Spinal cord (tissue), 10 donors: ENCODE data around the gene CD14. TPM values are rescaled to one million over a fixed set of nuclear protein-coding genes. Genes with fewer than 3 reads are reported as not detected.
"Not testable (repeated sequence)": the region's sequence is repeated elsewhere in the genome, so short reads cannot be mapped to it uniquely, and the experiment has no call there.

Experiments used
- DNase-seq, 6 donors: peaks; one replicate each; pipeline versions ENCODE4 v3.0.0 to v3.0.0-alpha.2; 2013 to 2015; ENCODE audit warnings: low spot score in 6 of 6, low read depth in 4 of 6
- H3K27ac ChIP-seq: one replicate; pipeline ENCODE4 v1.5.1; 2013; ENCODE audit warnings: low read depth, low read length, control low read depth
- H3K27me3 ChIP-seq: one replicate; pipeline ENCODE4 v1.6.1; 2013; ENCODE audit warnings: low read length; ENCODE audit not compliant: control insufficient read depth, insufficient read depth
- H3K36me3 ChIP-seq: one replicate; pipeline ENCODE4 v1.6.1; 2013; ENCODE audit warnings: low read length; ENCODE audit not compliant: control insufficient read depth, insufficient read depth
- H3K4me1 ChIP-seq: one replicate; pipeline ENCODE4 v1.6.1; 2013; ENCODE audit warnings: low read length; ENCODE audit not compliant: control insufficient read depth, insufficient read depth
- H3K4me3 ChIP-seq: one replicate; pipeline ENCODE4 v1.5.1; 2013; ENCODE audit warnings: low read depth, low read length, control low read depth
- H3K9me3 ChIP-seq: one replicate; pipeline ENCODE4 v1.6.1; 2013; ENCODE audit warnings: low read length; ENCODE audit not compliant: control insufficient read depth, insufficient read depth
- WGBS: methylation state at CpG from one replicate; pipeline ENCODE4 v1.1.5; 2013; ENCODE audit warnings: missing lambda C conversion rate; ENCODE audit not compliant: insufficient coverage; 5-methylcytosine and 5-hydroxymethylcytosine counted together
- long read RNA-seq, 4 donors: transcript quantifications; one replicate each; lab custom pipeline, GENCODE V29; 2026
- polyA plus RNA-seq, 2 donors: library from polyadenylated mRNA; unstranded; fragments of 120-200 nt; gene quantifications; one replicate each; pipeline ENCODE4 v1.2.1, GENCODE V29; 2013; ENCODE audit not compliant: insufficient read length in 2 of 2
- total RNA-seq, 2 donors: library from RNA; depleted of rRNA in 1 of 2; stranded (reverse); fragments of 120-200 nt in 1 of 2; fragments of >200 nt in 1 of 2; gene quantifications; one replicate each; pipeline versions ENCODE4 v1.2.3 to v1.2.4, GENCODE V29; 2013 to 2014
- donor health status: healthy.

CD14 gene
- 10 to 100 TPM; 38.3 to 42.4 TPM for total RNA-seq
- 10 to 100 TPM in 1 of 2 donors, 1 to 10 TPM in 1; 7.9 to 11.3 TPM for polyA plus RNA-seq
- long read RNA-seq, donor 1, partial matches to known transcripts: 0 of 2 reads
- long read RNA-seq, donor 1, other reads (novel, unspliced or antisense): 0 of 2 reads
- long read RNA-seq, donor 2, partial matches to known transcripts: 0 of 1 reads
- long read RNA-seq, donor 2, other reads (novel, unspliced or antisense): 0 of 1 reads
- long read RNA-seq, donor 3, partial matches to known transcripts: 0 of 1 reads
- long read RNA-seq, donor 3, other reads (novel, unspliced or antisense): 0 of 1 reads
- long read RNA-seq, donor 4, transcript CD14-201 (2 exons, 1,886 nt): major isoform, 24 of 24 reads
- long read RNA-seq, donor 4, partial matches to known transcripts: 0 of 24 reads
- long read RNA-seq, donor 4, other reads (novel, unspliced or antisense): 0 of 24 reads

DNA sequence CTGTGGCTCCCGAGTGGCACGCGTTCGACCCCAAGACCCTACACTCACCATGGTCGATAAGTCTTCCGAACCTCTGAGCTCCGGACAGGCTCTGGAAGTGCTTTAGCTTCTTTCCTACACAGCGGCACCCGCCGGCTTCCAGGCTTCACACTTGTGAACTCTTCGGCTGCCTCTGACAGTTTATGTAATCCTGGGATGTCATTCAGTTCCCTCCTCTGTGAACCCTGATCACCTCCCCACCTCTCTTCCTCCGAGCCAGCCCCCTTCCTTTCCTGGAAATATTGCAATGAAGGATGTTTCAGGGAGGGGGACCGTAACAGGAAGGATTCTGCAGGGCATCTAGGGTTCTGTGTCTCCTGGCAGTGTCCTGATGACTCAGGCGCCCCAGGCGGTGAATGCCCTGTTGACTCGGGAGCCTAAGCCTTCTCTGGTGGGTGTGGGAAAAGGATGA is at the start of gene CD14:
TSS of gene CD14 (minus strand) at position 155 of the 451 bp plus-strand sequence. CDS start at position 51, 104 bp downstream.
- no peaks in the 10 kb centered on the region for H3K36me3 ChIP-seq
- WGBS: 3% methylated on average over 11 of the region's 16 CpGs
- peak within 1 kb of the TSS; percentile 42 for H3K27ac ChIP-seq
- H3K27me3 ChIP-seq: peaks cover 31% of the 10 kb centered on the region
- peaks cover 3% of the 10 kb centered on the region for H3K9me3 ChIP-seq
- H3K4me1 ChIP-seq: peaks cover 17% of the 10 kb centered on the region
- DNase-seq: peak in 2 of 6 donors; percentile 36 to 47
- peak within 1 kb of the TSS; percentile 43 for H3K4me3 ChIP-seq

DNA sequence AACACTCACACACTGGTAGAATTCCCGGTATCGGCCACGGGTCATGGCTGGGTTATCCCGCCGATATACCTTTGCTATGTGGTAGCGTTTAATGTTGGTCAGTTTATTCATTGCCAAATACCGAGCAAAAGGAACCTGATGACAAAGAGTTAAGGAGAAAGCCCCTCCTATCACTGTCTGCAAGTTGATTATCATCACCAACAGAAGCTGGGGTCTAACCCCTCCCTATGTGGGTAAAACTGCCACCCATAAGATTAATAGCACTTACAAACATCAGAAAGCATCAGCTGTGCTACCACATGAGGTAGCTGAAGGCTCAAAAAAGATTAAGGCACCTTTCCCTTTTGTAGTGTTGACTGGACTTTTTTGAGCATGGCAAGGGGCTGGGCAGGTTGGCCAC is 46.0 kb upstream of the CD14 start:
- no peak for DNase-seq
- Histone ChIP-seq H3K4me3 (no peak overlapping the region), H3K9me3 (no peaks in the 10 kb centered on the region), H3K4me1 (no peaks in the 10 kb centered on the region), H3K27me3 (no peaks in the 10 kb centered on the region), H3K36me3 (peaks cover 72% of the 10 kb centered on the region), H3K27ac (no peak overlapping the region)
- 100% methylated on average over 2 of the region's 7 CpGs for WGBS

- Histone ChIP-seq H3K36me3 (peaks cover 74% of the 10 kb centered on the region), H3K4me1 (no peaks in the 10 kb centered on the region), H3K4me3 (no peak overlapping the region), H3K27me3 (no peaks in the 10 kb centered on the region), H3K9me3 (no peaks in the 10 kb centered on the region), H3K27ac (no peak overlapping the region)
- WGBS: 97% methylated on average over 2 of the region's 3 CpGs
- no peak for DNase-seq
Measured at GRCh38 chr5:140677947-140678346, 45.0 kb upstream of the CD14 start.

GRCh38 chr5:140674629-140675028 is 41.7 kb upstream of the CD14 start:
- no peaks in the 10 kb centered on the region for H3K9me3 ChIP-seq
- no peak for DNase-seq
- H3K4me1 ChIP-seq: no peaks in the 10 kb centered on the region
- no peaks in the 10 kb centered on the region for H3K27me3 ChIP-seq
- no peak overlapping the region for H3K4me3 ChIP-seq
- peaks cover 84% of the 10 kb centered on the region for H3K36me3 ChIP-seq
- 96% methylated on average over 4 of the region's 4 CpGs for WGBS
- H3K27ac ChIP-seq: no peak overlapping the region

- no CpG with 5 or more reads among the region's 2 CpGs for WGBS
- H3K4me3 ChIP-seq: no peak overlapping the region
- no peaks in the 10 kb centered on the region for H3K9me3 ChIP-seq
- H3K27ac ChIP-seq: no peak overlapping the region
- H3K4me1 ChIP-seq: no peaks in the 10 kb centered on the region
- DNase-seq: no peak
- peaks cover 84% of the 10 kb centered on the region for H3K36me3 ChIP-seq
- H3K27me3 ChIP-seq: no peaks in the 10 kb centered on the region
Measured at GRCh38 chr5:140674211-140674610, 41.2 kb upstream of the CD14 start.

- H3K27ac ChIP-seq: no peak within 1 kb of the TSS
- peaks cover 84% of the 10 kb centered on the region for H3K36me3 ChIP-seq
- H3K4me1 ChIP-seq: no peaks in the 10 kb centered on the region
- DNase-seq: no peak
- WGBS: 85% methylated on average over 30 of the region's 45 CpGs
- no peaks in the 10 kb centered on the region for H3K9me3 ChIP-seq
- H3K27me3 ChIP-seq: no peaks in the 10 kb centered on the region
- no peak within 1 kb of the TSS for H3K4me3 ChIP-seq
Measured at GRCh38 chr5:140673187-140673976, 40.4 kb upstream of the CD14 start, which contains the start of gene DND1. Gene DND1, minus strand, starts transcription at chr5:140673576. Its CDS starts 34 bp downstream, at chr5:140673542.

GRCh38 chr5:140672455-140673186 is 39.6 kb upstream of the CD14 start:
- no peaks in the 10 kb centered on the region for H3K27me3 ChIP-seq
- DNase-seq: peak in 2 of 6 donors; percentile 11 to 16
- H3K9me3 ChIP-seq: no peaks in the 10 kb centered on the region
- WGBS: 28% methylated on average over 67 of the region's 70 CpGs
- H3K4me3 ChIP-seq: no peak overlapping the region
- H3K4me1 ChIP-seq: no peaks in the 10 kb centered on the region
- no peak overlapping the region for H3K27ac ChIP-seq
- H3K36me3 ChIP-seq: peaks cover 85% of the 10 kb centered on the region

DNA sequence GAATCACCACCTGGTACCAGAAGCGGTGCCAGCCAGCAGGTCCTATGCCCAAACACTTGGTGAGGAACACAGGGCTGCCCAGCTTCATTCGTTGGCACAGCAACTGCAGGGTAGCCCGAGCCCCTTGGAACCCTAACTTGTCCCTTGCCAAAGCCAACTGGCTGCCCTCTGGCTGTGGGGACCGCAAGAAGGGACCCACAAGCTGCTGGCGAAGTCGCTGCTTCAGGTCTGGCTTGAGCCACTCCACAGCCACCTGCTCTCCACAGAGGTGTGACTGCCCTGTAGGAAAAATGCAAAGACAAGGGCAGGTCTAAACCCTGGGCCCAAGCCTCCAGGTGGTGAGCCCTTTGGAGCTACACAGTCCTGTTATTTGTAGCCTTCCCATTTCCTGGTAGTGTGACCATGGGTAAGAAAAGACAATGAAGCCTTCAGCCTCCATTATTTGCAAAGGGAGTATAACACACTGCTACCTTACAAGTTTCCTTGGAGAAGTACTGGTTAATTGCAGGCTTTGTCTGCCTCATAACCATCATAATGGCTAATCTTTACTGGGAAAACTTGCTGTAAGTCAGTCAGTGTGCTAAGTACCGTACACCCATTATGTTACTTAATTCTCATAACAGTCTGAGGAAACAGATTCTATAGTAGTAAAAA is 38.6 kb upstream of the CD14 start:
- Histone ChIP-seq H3K27me3 (no peaks in the 10 kb centered on the region), H3K4me1 (no peaks in the 10 kb centered on the region), H3K9me3 (no peaks in the 10 kb centered on the region), H3K27ac (no peak overlapping the region), H3K4me3 (no peak overlapping the region), H3K36me3 (peaks cover 75% of the 10 kb centered on the region)
- WGBS: 97% methylated on average over 5 of the region's 7 CpGs
- peak in 1 of 6 donors; percentile 12 for DNase-seq

DNA sequence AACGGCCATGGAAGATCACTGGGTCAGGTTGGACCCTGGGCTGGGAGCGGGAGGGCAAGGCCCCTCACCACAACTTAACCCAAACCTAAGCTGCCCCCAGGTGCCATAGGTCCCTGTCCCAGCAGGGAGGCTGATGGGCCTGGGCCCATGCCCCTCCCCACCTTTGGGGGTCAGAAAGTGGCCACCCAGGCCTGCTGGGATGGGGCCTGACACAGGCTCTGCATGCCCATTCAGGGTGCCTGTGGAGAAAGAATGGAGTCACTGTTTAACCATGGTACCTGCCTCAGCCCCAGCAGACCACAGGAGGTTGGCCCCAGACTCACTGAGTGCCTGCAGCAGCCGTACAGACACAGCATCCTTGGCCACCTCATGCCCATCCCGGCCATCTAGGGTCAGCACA is 38.1 kb upstream of the CD14 start:
- peaks cover 69% of the 10 kb centered on the region for H3K36me3 ChIP-seq
- H3K27me3 ChIP-seq, H3K27ac ChIP-seq, H3K4me1 ChIP-seq, DNase-seq, H3K4me3 ChIP-seq, H3K9me3 ChIP-seq: not testable (repeated sequence)
- no CpG with 5 or more reads among the region's 4 CpGs for WGBS
